Measurements from ENCODE around the gene BCL2L11. TPM values are rescaled to one million over a fixed set of nuclear protein-coding genes. Genes with fewer than 3 reads are reported as not detected.

Gene BCL2L11
- total and polyA plus RNA-seq, 2 experiments from 2014 or later, result 10.6 to 22.5 TPM

GRCh38 chr2:111143843-111144198 is 23.1 kb downstream of the BCL2L11 start (continued):
- TF ChIP-seq REST (IDR thresholded peaks at IDR 0.05; ENCODE audit: unreplicated experiment), result no peak
- TF ChIP-seq EZH2phosphoT487 (IDR thresholded peaks at IDR 0.05; ENCODE audit: unreplicated experiment), result no peak

GRCh38 chr2:111145103-111145760 is 24.5 kb downstream of the BCL2L11 start:
- peaks cover 5% of the 10 kb centered on the region; the same call in 1 of the 2 replicates for H3K36me3 ChIP-seq (ENCODE audit: insufficient read depth)
- Mint-ChIP-seq H3K4me1 (peaks cover 14% of the 10 kb centered on the region; the same call in 2 of the 3 replicates), H3K27ac (no peak overlapping the region), H3K4me3 (no peak overlapping the region), H3K27me3 (ENCODE audit: insufficient read depth, low read depth, poor library complexity) (no peaks in the 10 kb centered on the region), H3K36me3 (ENCODE audit: low read depth) (peaks cover 22% of the 10 kb centered on the region), H3K9me3 (no peaks in the 10 kb centered on the region)
- H3K4me1 ChIP-seq (ENCODE audit: insufficient read depth), result no peaks in the 10 kb centered on the region
- H4K20me1 ChIP-seq (replicated peaks; ENCODE audit: insufficient read depth), result peaks cover 21% of the 10 kb centered on the region
- no peaks in the 10 kb centered on the region for H3K27me3 ChIP-seq (ENCODE audit: insufficient read depth)
- H2AFZ ChIP-seq, result no peak overlapping the region
- no peak for ATAC-seq
- H3K9me2 ChIP-seq (ENCODE audit: insufficient read depth), result no peaks in the 10 kb centered on the region
- H3K4me2 ChIP-seq, result no peak overlapping the region
- H3K4me3 ChIP-seq, result no peak overlapping the region
- H3F3A ChIP-seq (replicated peaks; ENCODE audit: low read depth), result no peaks in the 10 kb centered on the region
- peaks cover 87% of the 10 kb centered on the region for H3K79me2 ChIP-seq (replicated peaks; ENCODE audit: insufficient read depth)
- H3K27ac ChIP-seq (ENCODE audit: low read depth), result no peak overlapping the region
- no peak for TF ChIP-seq CTCF (conservative IDR thresholded peaks at IDR 0.05; ENCODE audit: low read depth in 2 of 2)
- no peak for TF ChIP-seq CREB1 (CRISPR knock-in tag; IDR thresholded peaks at IDR 0.05; ENCODE audit: low read depth)
- no peak for TF ChIP-seq JUNB (IDR thresholded peaks at IDR 0.05; ENCODE audit: unreplicated experiment)
- no peak for DNase-seq (ENCODE audit: low spot score)

- Histone ChIP-seq H2AFZ (no peak overlapping the region), H4K20me1 (replicated peaks; ENCODE audit: insufficient read depth) (peaks cover 17% of the 10 kb centered on the region), H3K4me1 (ENCODE audit: insufficient read depth) (no peaks in the 10 kb centered on the region), H3K4me2 (no peak overlapping the region), H3K79me2 (replicated peaks; ENCODE audit: insufficient read depth) (peaks cover 84% of the 10 kb centered on the region), H3K36me3 (ENCODE audit: insufficient read depth) (peaks cover 5% of the 10 kb centered on the region; the same call in 1 of the 2 replicates), H3K27me3 (ENCODE audit: insufficient read depth) (no peaks in the 10 kb centered on the region), H3F3A (replicated peaks; ENCODE audit: low read depth) (no peaks in the 10 kb centered on the region), H3K9me2 (ENCODE audit: insufficient read depth) (no peaks in the 10 kb centered on the region), H3K4me3 (no peak overlapping the region), H3K27ac (ENCODE audit: low read depth) (no peak overlapping the region)
- H3K27ac Mint-ChIP-seq, result no peak overlapping the region
- H3K4me1 Mint-ChIP-seq, result peaks cover 14% of the 10 kb centered on the region; the same call in 2 of the 3 replicates
- no peaks in the 10 kb centered on the region for H3K27me3 Mint-ChIP-seq (ENCODE audit: insufficient read depth, low read depth, poor library complexity)
- no peak for ATAC-seq
- H3K36me3 Mint-ChIP-seq (ENCODE audit: low read depth), result peaks cover 15% of the 10 kb centered on the region; the same call in 2 of the 3 replicates
- no peak for DNase-seq (ENCODE audit: low spot score)
- H3K4me3 Mint-ChIP-seq, result no peak overlapping the region
- H3K9me3 Mint-ChIP-seq, result no peaks in the 10 kb centered on the region
- TF ChIP-seq ZNF114 (CRISPR knock-in tag; IDR thresholded peaks at IDR 0.05) (no peak), STAT1 (IDR thresholded peaks at IDR 0.05; ENCODE audit: unreplicated experiment) (no peak), CTCF (conservative IDR thresholded peaks at IDR 0.05; ENCODE audit: low read depth in 2 of 2) (no peak), POLR2AphosphoS5 (IDR thresholded peaks at IDR 0.05; ENCODE audit: low read depth) (no peak), ETS1 (IDR thresholded peaks at IDR 0.05) (no peak), EZH2 (IDR thresholded peaks at IDR 0.05; ENCODE audit: low read depth, unreplicated experiment) (no peak)
Observed at GRCh38 chr2:111145951-111146350, 25.2 kb downstream of the BCL2L11 start.
